Epithelial cell of prostate (primary cell): ENCODE results near the gene WWOX.

ENCODE experiments used
- DNase-seq: peaks from one replicate; pipeline ENCODE4 v3.0.0-alpha.2; 2011; ENCODE audit warnings: low read depth, low spot score
- H3K27ac ChIP-seq: fragments of 450-650 bp; 2 replicates; pipeline ENCODE4 v1.5.1; 2017; ENCODE audit warnings: mild to moderate bottlenecking

Gene WWOX

GRCh38 chr16:78415669-78416068 is 316.2 kb downstream of the WWOX start:
- no peak for DNase-seq
- no peak overlapping the region for H3K27ac ChIP-seq

- H3K27ac ChIP-seq = no peak overlapping the region
- DNase-seq = no peak
These were observed 316.9 kb downstream of the WWOX start for GRCh38 chr16:78416400-78416799.

GRCh38 chr16:78421181-78421708 is 321.8 kb downstream of the WWOX start:
- H3K27ac ChIP-seq = no peak overlapping the region
- DNase-seq = no peak

GRCh38 chr16:78425281-78425680 is 325.8 kb downstream of the WWOX start:
- no peak overlapping the region for H3K27ac ChIP-seq
- no peak for DNase-seq

- no peak overlapping the region for H3K27ac ChIP-seq
- DNase-seq = no peak
These were observed 326.5 kb downstream of the WWOX start for GRCh38 chr16:78425891-78426510.

GRCh38 chr16:78428193-78428592 is 328.7 kb downstream of the WWOX start:
- H3K27ac ChIP-seq = no peak overlapping the region
- DNase-seq = no peak

- no peak overlapping the region for H3K27ac ChIP-seq
- no peak for DNase-seq
These were observed 330.8 kb downstream of the WWOX start for GRCh38 chr16:78430281-78430680.

- no peak for DNase-seq
- no peak overlapping the region for H3K27ac ChIP-seq
These were observed 331.7 kb downstream of the WWOX start for GRCh38 chr16:78431004-78431670.

- no peak for DNase-seq
- H3K27ac ChIP-seq = no peak overlapping the region
These were observed 332.2 kb downstream of the WWOX start for GRCh38 chr16:78431701-78432100.

- no peak overlapping the region for H3K27ac ChIP-seq
- no peak for DNase-seq
These were observed 333.0 kb downstream of the WWOX start for GRCh38 chr16:78432451-78432850.

GRCh38 chr16:78433116-78433515 is 333.7 kb downstream of the WWOX start:
- no peak for DNase-seq
- H3K27ac ChIP-seq = no peak overlapping the region

GRCh38 chr16:78434401-78434800 is 334.9 kb downstream of the WWOX start:
- H3K27ac ChIP-seq = no peak overlapping the region
- no peak for DNase-seq

GRCh38 chr16:78435260-78435659 is 335.8 kb downstream of the WWOX start:
- no peak for DNase-seq
- H3K27ac ChIP-seq = no peak overlapping the region

GRCh38 chr16:78436023-78436422 is 336.6 kb downstream of the WWOX start:
- H3K27ac ChIP-seq = no peak overlapping the region
- DNase-seq = no peak

- no peak overlapping the region for H3K27ac ChIP-seq
- DNase-seq = no peak
These were observed 337.4 kb downstream of the WWOX start for GRCh38 chr16:78436846-78437245.

- no peak for DNase-seq
- H3K27ac ChIP-seq = no peak overlapping the region
These were observed 338.0 kb downstream of the WWOX start for GRCh38 chr16:78437352-78437968.

- H3K27ac ChIP-seq = no peak overlapping the region
- DNase-seq = no peak
These were observed 338.8 kb downstream of the WWOX start for GRCh38 chr16:78438219-78438618.

- H3K27ac ChIP-seq = no peak overlapping the region
- no peak for DNase-seq
These were observed 339.2 kb downstream of the WWOX start for GRCh38 chr16:78438632-78439031.

GRCh38 chr16:78439646-78440045 is 340.2 kb downstream of the WWOX start:
- no peak for DNase-seq
- H3K27ac ChIP-seq = no peak overlapping the region

GRCh38 chr16:78441298-78441697 is 341.8 kb downstream of the WWOX start:
- H3K27ac ChIP-seq = no peak overlapping the region
- DNase-seq = no peak

GRCh38 chr16:78443542-78444364 is 344.3 kb downstream of the WWOX start:
- H3K27ac ChIP-seq = no peak overlapping the region
- DNase-seq = no peak
